Adrenal gland (tissue), 12 donors: ENCODE data around the gene AMER3. TPM values are rescaled to one million over a fixed set of nuclear protein-coding genes. Genes with fewer than 3 reads are reported as not detected.

Experiments
- DNase-seq, 7 donors: peaks; one replicate each; pipeline ENCODE4 v3.0.0-alpha.2; 2019 to 2020
- H3K27ac ChIP-seq, 5 donors: fragments of 200-600 bp; sonication (generic) in 4 of 5; 1 replicate in 3 of 5; 2 replicates in 2 of 5; pipeline versions ENCODE4 v1.5.1 to v1.8.0; 2016 to 2020; ENCODE audit warnings: mild to moderate bottlenecking in 1 of 5
- H3K27me3 ChIP-seq: fragments of 200-600 bp; 2 replicates; pipeline ENCODE4 v1.8.0; 2021
- H3K36me3 ChIP-seq, 2 donors: fragments of 200-600 bp; replicated peaks in 1 of 2; 1 replicate in 1 of 2; 2 replicates in 1 of 2; pipeline versions ENCODE4 v1.5.1 to v1.8.0; 2018 to 2022
- H3K4me1 ChIP-seq, 2 donors: fragments of 200-600 bp; replicated peaks in 1 of 2; 1 replicate in 1 of 2; 2 replicates in 1 of 2; pipeline versions ENCODE4 v1.5.1 to v1.8.0; 2018 to 2021
- H3K4me3 ChIP-seq, 4 donors: fragments of 200-600 bp; sonication (generic) in 3 of 4; one replicate each; pipeline ENCODE4 v1.5.1; 2016 to 2018
- H3K9me3 ChIP-seq, 3 donors: fragments of 200-600 bp; sonication (generic) in 1 of 3; replicated peaks in 1 of 3; 1 replicate in 2 of 3; 2 replicates in 1 of 3; pipeline versions ENCODE4 v1.5.1 to v1.8.0; 2016 to 2021
- CTCF ChIP-seq, 6 experiments: fragments of 450-650 bp in 4 of 6; fragments of 200-600 bp in 2 of 6; sonication (generic) in 1 of 6; IDR thresholded peaks; 1 replicate in 5 of 6; 2 replicates in 1 of 6; pipeline versions ENCODE4 v1.5.1 to v1.8.0; 2016 to 2021; ENCODE audit warnings: antibody characterized with exemption in 6 of 6, mild to moderate bottlenecking in 2 of 6, moderate library complexity in 1 of 6
- POLR2A ChIP-seq, 2 donors: fragments of 450-650 bp; IDR thresholded peaks; one replicate each; pipeline ENCODE4 v1.6.1; 2017; ENCODE audit warnings: antibody characterized with exemption in 2 of 2, mild to moderate bottlenecking in 2 of 2, moderate library complexity in 1 of 2
- WGBS, 4 donors: extraction: QIAGEN DNeasy Blood & Tissue Kit in 2 of 4; methylation state at CpG; one replicate each; pipeline versions ENCODE4 v1.1.5 to v1.1.7; 2013 to 2017; 5-methylcytosine and 5-hydroxymethylcytosine counted together
- intact Hi-C, 2 donors: fragments of 100-400 bp; cut with DNase I; formaldehyde crosslinking; loops; one replicate each; pipeline versions ENCODE4 v1.14.1 to v1.15.0; 2022 to 2023
- polyA plus RNA-seq, 3 donors: library from polyadenylated mRNA; stranded (reverse); fragments of 200-250 nt in 2 of 3; fragments of 350-450 nt in 1 of 3; fragmentation: Illumina TruSeq in 1 of 3; extraction: RNeasy Lipid Tissue Mini Kit (QIAGEN cat#74804) in 1 of 3; gene quantifications; one replicate each; pipeline ENCODE4 v1.2.3, GENCODE V29; 2013 to 2014
- total RNA-seq, 9 donors: library from RNA; depleted of rRNA in 4 of 9; stranded (reverse); fragments of >200 nt in 4 of 9; fragments of 120-200 nt in 1 of 9; fragmentation: NEBNext Ultra II Directional in 1 of 9; extraction: Animal tissue kit (Norgen Biotek cat#: 25700) in 1 of 9; gene quantifications; one replicate each; pipeline versions ENCODE4 v1.1.0 to v1.2.4, GENCODE V29; 2013 to 2023
- donor health status: healthy with polysubstance abuse.
- donor health status: Bipolar disorder and iron deficiency.
- donor health status: DM: yes; HTN: yes; CAD: no.
- donor health status: DM: no; HTN: no; CAD: no.
- donor health status: DM: no; HTN: no; CAD: no.
- donor health status: DM: yes; HTN: yes; CAD: no.

The AMER3 gene
- total and polyA plus RNA-seq, 12 donors, result 0.08 to 1.2 (median 0.58) TPM; not detected in 4

- Histone ChIP-seq H3K4me3 (no peak overlapping the region), H3K27me3 (no peaks in the 10 kb centered on the region), H3K4me1 (no peaks in the 10 kb centered on the region), H3K27ac (no peak overlapping the region), H3K36me3 (no peaks in the 10 kb centered on the region), H3K9me3 (no peaks in the 10 kb centered on the region)
- 76 to 82% (median 77%) methylated on average over 12 of the region's 12 CpGs for WGBS, 4 donors
- DNase-seq, result no peak
- TF ChIP-seq CTCF (IDR thresholded peaks at IDR 0.05), result no peak
- no peak for TF ChIP-seq POLR2A (IDR thresholded peaks at IDR 0.05)
- intact Hi-C loops, result no loop called here
Measured at GRCh38 chr2:130808482-130809268, 53.3 kb downstream of the AMER3 start.

- Histone ChIP-seq H3K9me3 (no peaks in the 10 kb centered on the region), H3K4me3 (no peak overlapping the region), H3K36me3 (no peaks in the 10 kb centered on the region), H3K4me1 (no peaks in the 10 kb centered on the region), H3K27ac (no peak overlapping the region), H3K27me3 (no peaks in the 10 kb centered on the region)
- WGBS, 4 donors, result 47 to 68% (median 56%) methylated on average over 7 of the region's 7 CpGs
- no peak for DNase-seq
- intact Hi-C loops, result no loop called here
- TF ChIP-seq POLR2A (IDR thresholded peaks at IDR 0.05), result no peak
- no peak for TF ChIP-seq CTCF (IDR thresholded peaks at IDR 0.05)
Measured at GRCh38 chr2:130810490-130810889, 55.1 kb downstream of the AMER3 start.

GRCh38 chr2:130813722-130814121, 58.4 kb downstream of the AMER3 start:
- intact Hi-C loops, result no loop called here
- TF ChIP-seq POLR2A (IDR thresholded peaks at IDR 0.05), result no peak
- no peak for TF ChIP-seq CTCF (IDR thresholded peaks at IDR 0.05)
- H3K27ac ChIP-seq, result no peak overlapping the region
- no peaks in the 10 kb centered on the region for H3K4me1 ChIP-seq
- no peaks in the 10 kb centered on the region for H3K36me3 ChIP-seq
- WGBS, 4 donors, result 67 to 80% (median 73%) methylated on average over 5 of the region's 5 CpGs
- H3K4me3 ChIP-seq, result no peak overlapping the region
- DNase-seq, result no peak
- no peaks in the 10 kb centered on the region for H3K9me3 ChIP-seq
- no peaks in the 10 kb centered on the region for H3K27me3 ChIP-seq

GRCh38 chr2:130814931-130815680, 59.8 kb downstream of the AMER3 start:
- TF ChIP-seq POLR2A (IDR thresholded peaks at IDR 0.05) (no peak), CTCF (IDR thresholded peaks at IDR 0.05) (no peak)
- DNase-seq, result no peak
- intact Hi-C loops, result no loop called here
- WGBS, 4 donors, result 85 to 88% (median 86%) methylated on average over 11 to 15 of the region's 15 CpGs
- Histone ChIP-seq H3K4me1 (no peaks in the 10 kb centered on the region), H3K9me3 (no peaks in the 10 kb centered on the region), H3K4me3 (no peak overlapping the region), H3K27me3 (no peaks in the 10 kb centered on the region), H3K36me3 (no peaks in the 10 kb centered on the region), H3K27ac (no peak overlapping the region)

Other genes with a start within 250 kb of the AMER3 start
- gene POTEI, start 246.2 kb upstream of the AMER3 start, total RNA-seq, result under 1 TPM in 2 of 9 donors, not detected in 7; 0.04 to 0.17 TPM
- under 1 TPM in 1 of 3 donors, not detected in 2; 0.08 TPM for gene POTEI, start 246.2 kb upstream of the AMER3 start, polyA plus RNA-seq
- gene CFC1B, start 234.3 kb upstream of the AMER3 start, total RNA-seq, result not detected
- gene CFC1B, start 234.3 kb upstream of the AMER3 start, polyA plus RNA-seq, result not detected
- gene CFC1, start 156.0 kb upstream of the AMER3 start, total RNA-seq, result 1 to 10 TPM in 1 of 9 donors, under 1 TPM in 3, not detected in 5; 0.11 to 1.4 (median 0.40) TPM
- 1 to 10 TPM in 2 of 3 donors, not detected in 1; 4.9 to 6.0 TPM for gene CFC1, start 156.0 kb upstream of the AMER3 start, polyA plus RNA-seq
- under 1 TPM in 1 of 9 donors, not detected in 8; 0.17 TPM for gene POTEJ, start 144.1 kb upstream of the AMER3 start, total RNA-seq
- gene POTEJ, start 144.1 kb upstream of the AMER3 start, polyA plus RNA-seq, result not detected
- gene GPR148, start 26.5 kb upstream of the AMER3 start, total RNA-seq, result not detected
- not detected for gene GPR148, start 26.5 kb upstream of the AMER3 start, polyA plus RNA-seq
- gene ARHGEF4, start 81.4 kb downstream of the AMER3 start, total RNA-seq, result 1 to 10 TPM in 8 of 9 donors, under 1 TPM in 1; 0.97 to 8.3 (median 2.8) TPM
- 10 to 100 TPM in 1 of 3 donors, 1 to 10 TPM in 2; 4.2 to 40.4 (median 6.8) TPM for gene ARHGEF4, start 81.4 kb downstream of the AMER3 start, polyA plus RNA-seq